Ovary (tissue), 9 donors: ENCODE data around the gene PYGO2. TPM values are rescaled to one million over a fixed set of nuclear protein-coding genes. Genes with fewer than 3 reads are reported as not detected.

Experiments
- DNase-seq, 5 donors: peaks; one replicate each; pipeline ENCODE4 v3.0.0-alpha.2; 2019 to 2020
- H3K27ac ChIP-seq, 2 donors: fragments of 200-600 bp; one replicate each; pipeline versions ENCODE4 v1.5.1 to v1.8.0; 2019 to 2022
- H3K27me3 ChIP-seq: fragments of 200-600 bp; one replicate; pipeline ENCODE4 v1.8.0; 2022
- H3K36me3 ChIP-seq: fragments of 200-600 bp; sonication (generic); one replicate; pipeline ENCODE4 v1.5.1; 2019
- H3K4me1 ChIP-seq: one replicate; pipeline ENCODE4 v1.8.1; 2013; ENCODE audit warnings: mild to moderate bottlenecking, moderate library complexity; ENCODE audit not compliant: insufficient read depth
- H3K4me3 ChIP-seq: fragments of 200-600 bp; sonication (generic); one replicate; pipeline ENCODE4 v1.5.1; 2017
- H3K9me3 ChIP-seq, 2 donors: fragments of 200-600 bp in 1 of 2; sonication (generic) in 1 of 2; one replicate each; pipeline versions ENCODE4 v1.5.1 to v1.8.1; 2013 to 2019; ENCODE audit warnings: mild to moderate bottlenecking in 1 of 2, moderate library complexity in 1 of 2
- CTCF ChIP-seq, 3 donors: fragments of 450-650 bp in 2 of 3; fragments of 200-600 bp in 1 of 3; IDR thresholded peaks; one replicate each; pipeline versions ENCODE4 v1.5.1 to v1.8.0; 2016 to 2022; ENCODE audit warnings: antibody characterized with exemption in 3 of 3, mild to moderate bottlenecking in 1 of 3
- EP300 ChIP-seq: sonication (generic); formaldehyde crosslinking; IDR thresholded peaks from one replicate; pipeline ENCODE4 v1.6.1; 2017; ENCODE audit warnings: antibody characterized with exemption
- POLR2A ChIP-seq: fragments of 450-650 bp; IDR thresholded peaks from one replicate; pipeline ENCODE4 v1.6.1; 2017; ENCODE audit warnings: antibody characterized with exemption, mild to moderate bottlenecking, moderate library complexity
- WGBS, 3 donors: extraction: QIAGEN DNeasy Blood & Tissue Kit in 1 of 3; methylation state at CpG; one replicate each; pipeline versions ENCODE4 v1.1.5 to v1.1.7; 2013 to 2017; 5-methylcytosine and 5-hydroxymethylcytosine counted together
- intact Hi-C, 4 donors: fragments of 100-400 bp; cut with DNase I; formaldehyde crosslinking; loops; one replicate each; pipeline versions ENCODE4 v1.11.0 to v1.15.1; 2022 to 2023
- polyA plus RNA-seq, 2 donors: library from polyadenylated mRNA; stranded (reverse); fragments of 200-250 nt in 1 of 2; fragments of 350-450 nt in 1 of 2; fragmentation: Illumina TruSeq in 1 of 2; extraction: RNeasy Lipid Tissue Mini Kit (QIAGEN cat#74804) in 1 of 2; gene quantifications; one replicate each; pipeline ENCODE4 v1.2.3, GENCODE V29; 2013 to 2014
- total RNA-seq, 7 donors: library from RNA; depleted of rRNA in 2 of 7; stranded (reverse); fragments of >200 nt in 2 of 7; fragmentation: NEBNext Ultra II Directional in 3 of 7; extraction: Animal tissue kit (Norgen Biotek cat#: 25700) in 3 of 7; gene quantifications; one replicate each; pipeline versions ENCODE4 v1.1.0 to v1.2.4, GENCODE V29; 2016 to 2023
- donor health status: DM: no; HTN: no; CAD: no; lungs with moderate emphysema.
- donor health status: DM: no; HTN: no; CAD: no.
- donor health status: Bipolar disorder and iron deficiency.
- donor health status: DM: yes; HTN: yes; CAD: no.
- donor health status: DM: no; HTN: no; CAD: no.
- donor health status: DM: yes; HTN: yes; CAD: no.

PYGO2 gene
- total and polyA plus RNA-seq, 9 donors, result 17.2 to 53.0 (median 35.2) TPM

- intact Hi-C loops, result no loop called here
- no peaks in the 10 kb centered on the region for H3K36me3 ChIP-seq
- TF ChIP-seq CTCF (IDR thresholded peaks at IDR 0.05) (no peak), EP300 (no peak), POLR2A (no peak)
Observed at GRCh38 chr1:154926201-154926600, 35.4 kb downstream of the PYGO2 start.

GRCh38 chr1:154925335-154926170 lies 36.0 kb downstream of the PYGO2 start:
- Histone ChIP-seq H3K9me3 (no peaks in the 10 kb centered on the region), H3K36me3 (no peaks in the 10 kb centered on the region), H3K27me3 (no peaks in the 10 kb centered on the region), H3K27ac (no peak overlapping the region), H3K4me1 (no peaks in the 10 kb centered on the region), H3K4me3 (no peak overlapping the region)
- DNase-seq, result no peak
- WGBS, 3 donors, result 90 to 96% (median 94%) methylated on average over 3 of the region's 3 CpGs
- intact Hi-C loops, result no loop called here
- no peak for TF ChIP-seq EP300
- no peak for TF ChIP-seq CTCF (IDR thresholded peaks at IDR 0.05)
- TF ChIP-seq POLR2A, result no peak

More at GRCh38 chr1:154926201-154926600, 35.4 kb downstream of the PYGO2 start:
- no peak overlapping the region for H3K4me3 ChIP-seq
- H3K27ac ChIP-seq, result no peak overlapping the region
- no peaks in the 10 kb centered on the region for H3K9me3 ChIP-seq
- 89 to 94% (median 92%) methylated on average over 13 of the region's 13 CpGs for WGBS, 3 donors
- H3K4me1 ChIP-seq, result no peaks in the 10 kb centered on the region
- no peak for DNase-seq
- H3K27me3 ChIP-seq, result no peaks in the 10 kb centered on the region

GRCh38 chr1:154923695-154924094 lies 37.9 kb downstream of the PYGO2 start:
- H3K9me3 ChIP-seq, result no peaks in the 10 kb centered on the region

GRCh38 chr1:154913273-154913672 lies 48.3 kb downstream of the PYGO2 start:
- intact Hi-C loops, result no loop called here
- Histone ChIP-seq H3K9me3 (no peaks in the 10 kb centered on the region), H3K4me3 (no peak overlapping the region), H3K27me3 (no peaks in the 10 kb centered on the region), H3K4me1 (peaks cover 2% of the 10 kb centered on the region), H3K27ac (no peak overlapping the region), H3K36me3 (no peaks in the 10 kb centered on the region)
- WGBS, 3 donors, result 85 to 88% (median 87%) methylated on average over 3 of the region's 3 CpGs
- TF ChIP-seq EP300 (no peak), CTCF (IDR thresholded peaks at IDR 0.05) (no peak)
- DNase-seq, result no peak

More at GRCh38 chr1:154923695-154924094, 37.9 kb downstream of the PYGO2 start:
- Histone ChIP-seq H3K4me1 (no peaks in the 10 kb centered on the region), H3K27me3 (no peaks in the 10 kb centered on the region), H3K4me3 (no peak overlapping the region), H3K36me3 (no peaks in the 10 kb centered on the region), H3K27ac (no peak overlapping the region)
- TF ChIP-seq EP300 (no peak), POLR2A (no peak), CTCF (IDR thresholded peaks at IDR 0.05) (no peak)
- no peak for DNase-seq
- 77 to 85% (median 81%) methylated on average over 3 of the region's 3 CpGs for WGBS, 3 donors
- intact Hi-C loops, result no loop called here
